Activated CD4-positive, alpha-beta T cell treated with anti-CD3 and anti-CD28 coated beads, Interleukin-2, amount 10 ng/mL, durations not matched to agents 24 days and 14 days (primary cell): ENCODE data around the gene RAB12. TPM values are rescaled to one million over a fixed set of nuclear protein-coding genes. Genes with fewer than 3 reads are reported as not detected.

Experiments
- DNase-seq: peaks from one replicate; pipeline ENCODE4 v3.0.0; 2022
- H3K27ac Mint-ChIP-seq: one replicate; pipeline ENCODE4 v1.8.0; 2022; ENCODE audit warnings: mild to moderate bottlenecking, mixed read lengths
- H3K27me3 Mint-ChIP-seq: one replicate; pipeline ENCODE4 v1.8.0; 2022; ENCODE audit warnings: mixed read lengths
- H3K36me3 Mint-ChIP-seq: one replicate; pipeline ENCODE4 v1.8.0; 2022; ENCODE audit warnings: low read depth, mild to moderate bottlenecking, mixed read lengths
- H3K4me1 Mint-ChIP-seq: one replicate; pipeline ENCODE4 v1.8.0; 2021; ENCODE audit warnings: mixed read lengths
- H3K4me3 Mint-ChIP-seq: one replicate; pipeline ENCODE4 v1.8.0; 2022; ENCODE audit warnings: mild to moderate bottlenecking, moderate library complexity, mixed read lengths
- H3K9me3 Mint-ChIP-seq: one replicate; pipeline ENCODE4 v1.8.0; 2021; ENCODE audit warnings: mixed read lengths
- intact Hi-C: fragments of 100-400 bp; cut with micrococcal nuclease; formaldehyde crosslinking; loops from one replicate; pipeline ENCODE4 v1.15.1; 2023
- total RNA-seq: library from RNA; stranded (reverse); gene quantifications from 2 replicates; pipeline ENCODE4 v1.2.3, GENCODE V29; 2022

RAB12 gene
- total RNA-seq, 1 donor from 2014 or later, result 20.2 TPM

- no peak for DNase-seq
- Mint-ChIP-seq H3K4me3 (peak overlapping the region; percentile 54), H3K36me3 (peaks cover 1% of the 10 kb centered on the region), H3K27me3 (peaks cover 28% of the 10 kb centered on the region), H3K9me3 (no peaks in the 10 kb centered on the region), H3K27ac (no peak overlapping the region), H3K4me1 (peaks cover 24% of the 10 kb centered on the region)
- intact Hi-C loops, result no loop called here
Measured at GRCh38 chr18:8603663-8604520, 5.3 kb upstream of the RAB12 start.

- Mint-ChIP-seq H3K27me3 (peaks cover 17% of the 10 kb centered on the region), H3K4me3 (no peak overlapping the region), H3K36me3 (peaks cover 7% of the 10 kb centered on the region), H3K27ac (no peak overlapping the region), H3K4me1 (peaks cover 32% of the 10 kb centered on the region), H3K9me3 (no peaks in the 10 kb centered on the region)
- no peak for DNase-seq
- intact Hi-C loops, result loop anchor here (5.0 kb wide), 1 partner anchor 1306 kb away; the partner anchor contains the start of gene VAPA
Measured at GRCh38 chr18:8605974-8606373, 3.3 kb upstream of the RAB12 start.

- DNase-seq, result no peak
- Mint-ChIP-seq H3K36me3 (peaks cover 16% of the 10 kb centered on the region), H3K27me3 (peaks cover 17% of the 10 kb centered on the region), H3K27ac (peak overlapping the region; percentile 92), H3K4me3 (peak overlapping the region; percentile 92), H3K4me1 (peaks cover 40% of the 10 kb centered on the region), H3K9me3 (no peaks in the 10 kb centered on the region)
- intact Hi-C loops, result loop anchor here (2.0 to 5.0 kb wide), 2 partner anchors 97 to 1304 kb away; partner anchors contain the start of genes MTCL1 and VAPA
Measured at GRCh38 chr18:8607776-8608742, 1.2 kb upstream of the RAB12 start.

- no peaks in the 10 kb centered on the region for H3K9me3 Mint-ChIP-seq
- intact Hi-C loops, result loop anchor here (1.0 to 10.0 kb wide), 5 partner anchors 13 to 1917 kb away; partner anchors contain the start of genes MTCL1, NAPG, TWSG1 and VAPA
- H3K36me3 Mint-ChIP-seq, result peaks cover 18% of the 10 kb centered on the region
- H3K27ac Mint-ChIP-seq, result peak overlapping the region; percentile 88
- DNase-seq, result peak; percentile 76
- H3K27me3 Mint-ChIP-seq, result peaks cover 17% of the 10 kb centered on the region
- H3K4me3 Mint-ChIP-seq, result peak overlapping the region; percentile 93
- peaks cover 44% of the 10 kb centered on the region for H3K4me1 Mint-ChIP-seq
Measured at GRCh38 chr18:8609659-8610458, 622 bp downstream of the RAB12 start.

- peak overlapping the region; percentile 88 for H3K27ac Mint-ChIP-seq
- peaks cover 18% of the 10 kb centered on the region for H3K36me3 Mint-ChIP-seq
- H3K4me3 Mint-ChIP-seq, result peak overlapping the region; percentile 93
- H3K27me3 Mint-ChIP-seq, result peaks cover 17% of the 10 kb centered on the region
- no peak for DNase-seq
- no peaks in the 10 kb centered on the region for H3K9me3 Mint-ChIP-seq
- intact Hi-C loops, result loop anchor here (5.0 to 10.0 kb wide), 2 partner anchors 724 to 1917 kb away; partner anchors contain the start of genes NAPG and TWSG1
- peaks cover 48% of the 10 kb centered on the region for H3K4me1 Mint-ChIP-seq
Measured at GRCh38 chr18:8610459-8610851, 1.2 kb downstream of the RAB12 start.

- H3K9me3 Mint-ChIP-seq, result no peaks in the 10 kb centered on the region
Measured at GRCh38 chr18:8611916-8612576, 2.8 kb downstream of the RAB12 start.

GRCh38 chr18:8614875-8615274 lies 5.6 kb downstream of the RAB12 start:
- Mint-ChIP-seq H3K9me3 (no peaks in the 10 kb centered on the region), H3K36me3 (peaks cover 32% of the 10 kb centered on the region), H3K4me3 (no peak overlapping the region), H3K27me3 (no peaks in the 10 kb centered on the region), H3K4me1 (peaks cover 47% of the 10 kb centered on the region), H3K27ac (no peak overlapping the region)
- intact Hi-C loops, result loop anchor here (5.0 to 10.0 kb wide), 2 partner anchors 720 to 1912 kb away; partner anchors contain the start of genes NAPG and TWSG1
- no peak for DNase-seq

More at GRCh38 chr18:8611916-8612576, 2.8 kb downstream of the RAB12 start:
- Mint-ChIP-seq H3K36me3 (peaks cover 25% of the 10 kb centered on the region), H3K27ac (no peak overlapping the region), H3K27me3 (peaks cover 12% of the 10 kb centered on the region), H3K4me1 (peaks cover 47% of the 10 kb centered on the region), H3K4me3 (peak overlapping the region; percentile 93)
- intact Hi-C loops, result loop anchor here (5.0 to 10.0 kb wide), 2 partner anchors 723 to 1915 kb away; partner anchors contain the start of genes NAPG and TWSG1
- no peak for DNase-seq

- Mint-ChIP-seq H3K4me1 (peaks cover 46% of the 10 kb centered on the region), H3K27ac (no peak overlapping the region), H3K4me3 (no peak overlapping the region), H3K36me3 (peaks cover 30% of the 10 kb centered on the region), H3K9me3 (no peaks in the 10 kb centered on the region), H3K27me3 (no peaks in the 10 kb centered on the region)
- DNase-seq, result no peak
- intact Hi-C loops, result loop anchor here (10.0 kb wide), 1 partner anchor 719 kb away; the partner anchor contains the start of gene TWSG1
Measured at GRCh38 chr18:8615397-8616027, 6.3 kb downstream of the RAB12 start.

GRCh38 chr18:8616028-8616401 lies 6.8 kb downstream of the RAB12 start:
- H3K9me3 Mint-ChIP-seq, result no peaks in the 10 kb centered on the region
- peaks cover 32% of the 10 kb centered on the region for H3K36me3 Mint-ChIP-seq
- intact Hi-C loops, result loop anchor here (10.0 kb wide), 1 partner anchor 719 kb away; the partner anchor contains the start of gene TWSG1
- H3K4me1 Mint-ChIP-seq, result peaks cover 46% of the 10 kb centered on the region
- no peak overlapping the region for H3K4me3 Mint-ChIP-seq
- no peak for DNase-seq
- no peaks in the 10 kb centered on the region for H3K27me3 Mint-ChIP-seq
- H3K27ac Mint-ChIP-seq, result no peak overlapping the region

- peaks cover 40% of the 10 kb centered on the region for H3K36me3 Mint-ChIP-seq
- no peaks in the 10 kb centered on the region for H3K9me3 Mint-ChIP-seq
- H3K27ac Mint-ChIP-seq, result no peak overlapping the region
- H3K4me3 Mint-ChIP-seq, result no peak overlapping the region
- intact Hi-C loops, result loop anchor here (10.0 kb wide), 1 partner anchor 717 kb away; the partner anchor contains the start of gene TWSG1
- no peaks in the 10 kb centered on the region for H3K27me3 Mint-ChIP-seq
- DNase-seq, result no peak
- H3K4me1 Mint-ChIP-seq, result peaks cover 41% of the 10 kb centered on the region
Measured at GRCh38 chr18:8617907-8618306, 8.7 kb downstream of the RAB12 start.

- Mint-ChIP-seq H3K4me1 (peaks cover 45% of the 10 kb centered on the region), H3K27ac (no peak overlapping the region), H3K36me3 (peaks cover 45% of the 10 kb centered on the region), H3K27me3 (no peaks in the 10 kb centered on the region), H3K4me3 (no peak overlapping the region), H3K9me3 (no peaks in the 10 kb centered on the region)
- intact Hi-C loops, result loop anchor here (10.0 kb wide), 1 partner anchor 716 kb away; the partner anchor contains the start of gene TWSG1
- no peak for DNase-seq
Measured at GRCh38 chr18:8619041-8619440, 9.8 kb downstream of the RAB12 start.
